D341Med (cell line): ENCODE results near the gene TNN.
"Not testable (repeated sequence)": the region's sequence is repeated elsewhere in the genome, so short reads cannot be mapped to it uniquely, and the experiment has no call there.

Experiments used
- DNase-seq: peaks from one replicate; pipeline ENCODE4 v3.0.0; 2012; ENCODE audit warnings: low spot score

The TNN gene

GRCh38 chr1:175067362-175068106, at the start of gene TNN:
Gene TNN (plus strand): TSS chr1:175067833. CDS start chr1:175077419, 9,586 bp downstream.
- no peak for DNase-seq

GRCh38 chr1:175019524-175019923, 48.1 kb upstream of the TNN start:
- DNase-seq = no peak

- DNase-seq = peak; percentile 98
Observed at GRCh38 chr1:175023043-175023921, 44.4 kb upstream of the TNN start, which contains the start of gene MRPS14. Gene MRPS14 (minus strand): TSS chr1:175023425. CDS start chr1:175023408, 17 bp downstream.

- not testable (repeated sequence) for DNase-seq
Observed at GRCh38 chr1:175023922-175024242, 43.8 kb upstream of the TNN start.

- no peak for DNase-seq
Observed at GRCh38 chr1:175024773-175025172, 42.9 kb upstream of the TNN start.

GRCh38 chr1:175033953-175034352, 33.7 kb upstream of the TNN start:
- no peak for DNase-seq

- DNase-seq = no peak
Observed at GRCh38 chr1:175034775-175035174, 32.9 kb upstream of the TNN start.

GRCh38 chr1:175035865-175036264, 31.8 kb upstream of the TNN start:
- DNase-seq = no peak

- DNase-seq = no peak
Observed at GRCh38 chr1:175036476-175036875, 31.2 kb upstream of the TNN start.

- DNase-seq = no peak
Observed at GRCh38 chr1:175037416-175037815, 30.2 kb upstream of the TNN start.

GRCh38 chr1:175040324-175040879, 27.2 kb upstream of the TNN start:
- DNase-seq = no peak

- no peak for DNase-seq
Observed at GRCh38 chr1:175042650-175043049, 25.0 kb upstream of the TNN start.

- DNase-seq = no peak
Observed at GRCh38 chr1:175043824-175044223, 23.8 kb upstream of the TNN start.

GRCh38 chr1:175044591-175044990, 23.0 kb upstream of the TNN start:
- not testable (repeated sequence) for DNase-seq

GRCh38 chr1:175045097-175045496, 22.5 kb upstream of the TNN start:
- no peak for DNase-seq

- DNase-seq = no peak
Observed at GRCh38 chr1:175045519-175045918, 22.1 kb upstream of the TNN start.

- DNase-seq = no peak
Observed at GRCh38 chr1:175050992-175051391, 16.6 kb upstream of the TNN start.

- DNase-seq = no peak
Observed at GRCh38 chr1:175054736-175055135, 12.9 kb upstream of the TNN start.

GRCh38 chr1:175062339-175062738, 5.3 kb upstream of the TNN start:
- DNase-seq = no peak

- DNase-seq = no peak
Observed at GRCh38 chr1:175062858-175063257, 4.8 kb upstream of the TNN start.

- DNase-seq = no peak
Observed at GRCh38 chr1:175070818-175071217, 3.2 kb downstream of the TNN start.

- no peak for DNase-seq
Observed at GRCh38 chr1:175071276-175071943, 3.8 kb downstream of the TNN start.
